Measurements from ENCODE around the gene SCG3.

SCG3 gene

DNA sequence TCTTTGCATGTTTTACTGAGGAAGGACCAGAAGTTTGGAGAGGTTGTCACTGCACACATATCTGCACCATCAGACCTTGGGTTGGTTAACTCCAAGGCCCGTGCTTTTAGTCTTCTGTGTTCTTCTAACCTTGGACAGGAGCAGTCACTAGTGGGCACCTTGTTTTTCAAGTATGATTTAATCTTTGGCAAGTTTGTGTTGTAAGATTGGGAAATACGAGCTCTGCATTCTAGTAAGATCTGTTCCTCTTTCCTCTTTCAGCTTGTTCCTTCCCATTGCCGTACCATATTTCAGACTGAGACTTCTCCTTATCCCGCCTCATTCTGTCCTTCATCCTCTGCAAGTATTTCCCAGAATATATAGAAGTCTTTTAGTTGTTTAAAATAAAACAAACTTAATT is 75.2 kb downstream of the SCG3 start:
- no peak for DNase-seq (ENCODE audit: low read depth in 2 of 2, low spot score in 1 of 2)

DNA sequence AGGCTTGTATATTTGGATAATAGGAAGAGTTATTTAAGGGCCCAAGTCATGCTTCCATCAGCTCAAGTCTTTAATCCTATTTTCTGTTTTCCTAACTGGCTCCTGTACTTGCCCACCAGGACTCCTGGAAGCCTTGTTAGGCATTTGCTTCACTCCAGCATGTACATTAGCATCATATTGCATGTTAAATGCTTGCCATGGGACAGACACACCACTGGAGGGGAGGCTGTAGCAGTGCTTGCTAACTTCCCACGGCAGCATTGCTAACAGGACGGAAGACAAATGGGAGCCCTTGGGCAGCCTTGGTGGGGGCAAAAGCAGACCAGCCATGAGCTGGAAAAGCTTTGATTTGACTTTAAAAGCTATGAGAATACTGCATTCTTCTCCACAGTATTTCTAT is 76.1 kb downstream of the SCG3 start:
- DNase-seq (ENCODE audit: low read depth in 2 of 2, low spot score in 1 of 2): no peak

DNA sequence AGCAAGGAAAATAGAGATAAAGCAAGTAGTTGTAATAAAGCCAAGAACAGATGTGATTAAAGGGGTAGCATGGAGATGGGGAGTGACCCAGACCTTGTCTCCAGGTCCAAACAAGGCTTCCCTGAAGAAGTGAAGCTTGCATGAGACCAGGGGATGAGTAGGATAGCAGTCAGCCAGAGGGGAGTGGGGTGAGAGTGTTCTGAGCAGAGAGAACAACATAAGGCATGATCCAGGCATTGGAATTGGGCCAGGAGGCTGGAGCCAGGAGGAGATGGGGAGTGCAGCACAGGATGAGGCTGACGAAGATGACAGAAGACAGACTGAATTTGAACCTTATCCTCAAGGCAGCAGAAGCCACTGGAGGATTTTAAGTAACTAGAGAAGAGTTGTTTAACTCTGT is 77.3 kb downstream of the SCG3 start:
- no peak for DNase-seq (ENCODE audit: low read depth in 2 of 2, low spot score in 1 of 2)

DNA sequence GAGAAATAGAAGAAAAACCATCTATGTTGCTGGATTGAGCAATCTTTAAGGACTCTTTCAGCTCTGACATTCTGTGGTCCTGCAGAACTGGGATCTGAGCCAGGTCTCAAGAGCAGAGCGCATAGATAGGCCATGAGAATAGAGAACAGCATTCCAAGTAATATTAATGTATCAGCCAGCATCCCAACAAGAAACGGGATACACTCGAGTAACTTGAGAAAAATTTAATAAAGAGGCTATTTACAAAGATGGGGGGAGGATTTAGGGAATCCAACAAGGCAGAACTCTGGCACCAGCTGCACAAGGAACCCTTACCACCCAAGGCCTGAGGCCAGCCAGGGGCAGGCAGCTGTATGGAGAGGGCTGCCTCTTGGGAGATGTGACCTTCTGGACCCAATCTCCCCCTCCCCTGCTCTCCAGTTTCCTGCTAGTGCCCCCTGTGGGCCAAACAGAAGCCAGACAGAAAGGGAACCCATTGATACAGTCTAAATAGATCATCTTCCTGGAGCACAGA is 78.3 kb downstream of the SCG3 start:
- DNase-seq (ENCODE audit: low read depth in 2 of 2, low spot score in 1 of 2): no peak

DNA sequence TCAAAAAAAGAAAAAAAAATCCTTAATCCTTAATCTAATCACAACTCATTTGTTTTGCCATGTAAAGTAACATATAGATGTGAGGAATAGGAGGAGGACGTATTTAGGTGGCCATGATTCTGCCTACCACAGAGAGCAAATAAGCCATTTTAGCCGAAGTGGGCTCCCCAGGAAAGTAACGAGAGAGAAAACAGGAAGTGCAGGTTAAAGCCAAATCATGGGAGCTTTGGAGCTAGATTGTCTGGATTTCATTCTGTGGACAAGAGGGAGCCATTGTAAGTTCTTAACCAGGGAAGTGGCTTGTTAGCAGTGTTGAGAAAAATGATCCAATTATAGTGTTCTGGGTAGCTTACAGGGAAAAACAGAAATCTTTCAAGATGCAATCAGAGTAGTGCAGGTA is 79.5 kb downstream of the SCG3 start:
- DNase-seq (ENCODE audit: low read depth in 2 of 2, low spot score in 1 of 2): no peak

DNA sequence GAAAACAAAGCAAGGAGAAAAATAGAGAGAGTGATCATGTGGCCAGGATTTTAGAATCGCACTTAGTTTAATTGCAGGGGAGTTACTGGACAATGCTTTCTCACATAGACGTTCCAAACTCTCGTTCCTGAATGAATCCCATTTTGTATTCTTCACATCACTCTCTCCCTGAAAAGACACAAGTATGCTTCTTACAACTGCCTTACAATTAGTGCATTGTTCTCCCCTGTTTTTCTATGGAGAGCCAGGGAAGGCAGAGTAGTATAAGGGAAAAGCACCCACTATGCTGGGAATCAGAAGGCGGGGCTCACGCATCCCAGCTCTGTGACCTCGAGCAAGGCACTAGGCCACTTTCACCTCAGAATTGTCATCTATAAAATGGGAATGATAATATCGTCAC is 84.4 kb downstream of the SCG3 start:
- no peak for DNase-seq (ENCODE audit: low read depth in 2 of 2, low spot score in 1 of 2)

DNA sequence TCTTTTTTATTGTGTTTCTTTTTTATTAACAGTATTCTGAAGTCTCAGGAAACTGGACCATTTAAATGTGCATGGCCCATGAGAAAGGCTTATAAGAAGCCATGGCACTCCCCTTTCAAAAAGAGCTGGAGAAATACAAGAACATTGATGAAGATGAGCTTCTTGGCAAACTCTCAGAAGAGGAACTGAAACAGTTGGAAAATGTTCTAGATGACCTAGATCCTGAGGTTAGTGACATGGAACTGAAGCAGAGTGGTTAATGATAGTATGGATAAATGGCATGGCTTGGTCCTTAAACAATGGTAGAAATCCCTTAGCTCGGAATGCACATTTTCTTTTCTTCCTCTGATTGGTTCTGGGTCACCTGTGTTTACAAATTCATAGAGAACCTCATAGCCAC is 85.0 kb downstream of the SCG3 start:
- DNase-seq (ENCODE audit: low read depth in 2 of 2, low spot score in 1 of 2): no peak

DNA sequence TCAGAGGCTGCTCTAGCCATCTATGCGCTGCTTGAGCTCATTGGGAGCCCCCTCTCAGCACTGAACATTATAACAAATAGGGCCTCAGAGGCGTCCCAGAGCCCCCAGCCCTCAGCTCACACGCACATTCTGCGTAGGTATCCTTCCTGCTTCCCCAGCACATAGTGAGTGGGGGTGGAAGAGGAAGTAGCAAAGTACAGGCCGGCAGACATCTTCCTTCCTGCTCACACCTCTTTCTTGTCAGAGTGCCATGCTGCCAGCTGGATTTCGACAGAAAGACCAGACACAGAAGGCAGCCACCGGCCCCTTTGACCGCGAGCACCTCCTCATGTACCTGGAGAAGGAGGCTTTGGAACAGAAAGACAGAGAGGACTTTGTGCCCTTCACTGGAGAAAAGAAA is 86.7 kb downstream of the SCG3 start:
- no peak for DNase-seq (ENCODE audit: low read depth in 2 of 2, low spot score in 1 of 2)
